Urinary bladder (tissue), 4 donors: ENCODE measurements around the gene CARMIL1. TPM values are rescaled to one million over a fixed set of nuclear protein-coding genes. Genes with fewer than 3 reads are reported as not detected.

Source experiments
- DNase-seq: peaks from one replicate; pipeline ENCODE4 v3.0.0-alpha.2; 2015; ENCODE audit errors: extremely low spot score
- H3K27ac ChIP-seq: one replicate; pipeline ENCODE4 v1.5.1; 2013; ENCODE audit warnings: low read depth, mild to moderate bottlenecking, moderate library complexity
- H3K36me3 ChIP-seq: one replicate; pipeline ENCODE4 v1.6.1; 2013; ENCODE audit warnings: mild to moderate bottlenecking, moderate library complexity; ENCODE audit not compliant: insufficient read depth
- H3K4me1 ChIP-seq: one replicate; pipeline ENCODE4 v1.6.1; 2013; ENCODE audit warnings: mild to moderate bottlenecking, moderate library complexity; ENCODE audit not compliant: insufficient read depth
- H3K4me3 ChIP-seq: one replicate; pipeline ENCODE4 v1.5.1; 2013; ENCODE audit warnings: low read depth, low read length
- WGBS: extraction: QIAGEN DNeasy Blood & Tissue Kit; methylation state at CpG from one replicate; pipeline ENCODE4 v1.1.7; 2013; 5-methylcytosine and 5-hydroxymethylcytosine counted together
- polyA plus RNA-seq: library from polyadenylated mRNA; stranded (reverse); fragments of 200-250 nt; gene quantifications from one replicate; pipeline ENCODE4 v1.2.3, GENCODE V29; 2013
- total RNA-seq: library from RNA; depleted of rRNA; stranded (reverse); fragments of >200 nt; gene quantifications from one replicate; pipeline ENCODE4 v1.2.3, GENCODE V29; 2014
- donor health status: healthy with polysubstance abuse.
- donor health status: healthy.

Gene CARMIL1
- total and polyA plus RNA-seq, 2 donors = 11.1 to 26.5 TPM

DNA sequence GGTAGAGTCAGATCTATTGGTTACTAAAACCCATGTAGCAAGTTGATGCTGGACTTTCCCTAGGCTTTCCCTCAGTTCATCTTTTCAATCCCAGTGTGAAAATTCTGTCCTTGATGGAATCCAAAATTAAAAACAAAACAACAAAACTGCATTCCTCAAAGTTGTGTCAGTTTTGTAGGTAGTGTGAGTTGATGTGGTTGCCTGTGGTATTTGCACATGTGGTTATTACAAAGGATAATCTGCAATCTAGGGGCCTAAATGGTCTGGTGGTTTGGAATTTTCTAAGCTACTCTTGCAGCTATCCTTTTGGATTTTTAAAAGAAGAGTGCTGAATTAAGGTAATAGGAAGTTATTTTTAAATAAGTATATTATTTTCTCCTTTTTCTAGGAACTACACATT lies 240.7 kb downstream of the CARMIL1 start:
- Histone ChIP-seq H3K36me3 (peaks cover 2% of the 10 kb centered on the region), H3K27ac (no peak overlapping the region), H3K4me3 (no peak overlapping the region), H3K4me1 (no peaks in the 10 kb centered on the region)
- DNase-seq = no peak

DNA sequence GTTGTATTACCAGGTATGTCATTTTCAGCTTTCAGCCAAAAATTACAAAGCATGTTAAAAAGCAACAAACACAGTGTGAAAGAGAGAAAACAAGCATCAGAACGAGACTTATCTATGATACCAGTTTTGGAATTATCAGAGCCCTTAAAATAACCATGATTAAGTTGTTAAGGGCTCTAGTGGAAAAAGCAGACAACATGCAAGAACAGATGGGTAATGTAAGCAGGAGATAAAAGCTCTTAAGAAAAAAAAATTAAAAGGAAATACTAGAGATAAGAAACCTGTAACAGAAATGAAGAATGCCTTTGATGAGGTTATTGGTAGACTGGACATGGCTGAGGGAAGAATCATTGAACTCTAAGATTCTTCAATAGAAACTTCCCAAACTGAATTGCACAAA lies 245.4 kb downstream of the CARMIL1 start:
- H3K36me3 ChIP-seq = peaks cover 2% of the 10 kb centered on the region
- no peak overlapping the region for H3K27ac ChIP-seq
- no peaks in the 10 kb centered on the region for H3K4me1 ChIP-seq
- no peak overlapping the region for H3K4me3 ChIP-seq
- DNase-seq = no peak
- WGBS = 29% methylated on average over 1 of the region's 1 CpG

DNA sequence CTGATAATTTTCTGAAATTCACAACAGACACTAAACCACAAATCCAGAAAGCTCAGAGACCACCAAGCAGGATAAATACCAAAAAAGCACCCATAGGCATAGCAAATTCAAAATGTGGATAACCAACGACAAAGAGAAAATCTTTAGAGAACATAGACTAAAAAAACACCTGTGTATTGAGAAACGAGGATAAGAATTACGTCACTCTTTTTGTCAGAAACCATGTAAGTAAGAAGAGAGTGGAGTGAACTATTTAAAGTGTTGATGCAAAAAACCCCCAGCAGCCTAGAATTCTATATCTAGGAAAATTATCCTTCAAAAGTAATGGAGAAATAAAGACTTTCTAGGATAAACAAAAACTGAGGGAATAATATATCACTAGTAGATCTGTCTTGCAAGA lies 245.9 kb downstream of the CARMIL1 start:
- Histone ChIP-seq H3K4me1 (no peaks in the 10 kb centered on the region), H3K4me3 (no peak overlapping the region), H3K27ac (no peak overlapping the region), H3K36me3 (peaks cover 2% of the 10 kb centered on the region)
- 61% methylated on average over 3 of the region's 3 CpGs for WGBS
- no peak for DNase-seq

DNA sequence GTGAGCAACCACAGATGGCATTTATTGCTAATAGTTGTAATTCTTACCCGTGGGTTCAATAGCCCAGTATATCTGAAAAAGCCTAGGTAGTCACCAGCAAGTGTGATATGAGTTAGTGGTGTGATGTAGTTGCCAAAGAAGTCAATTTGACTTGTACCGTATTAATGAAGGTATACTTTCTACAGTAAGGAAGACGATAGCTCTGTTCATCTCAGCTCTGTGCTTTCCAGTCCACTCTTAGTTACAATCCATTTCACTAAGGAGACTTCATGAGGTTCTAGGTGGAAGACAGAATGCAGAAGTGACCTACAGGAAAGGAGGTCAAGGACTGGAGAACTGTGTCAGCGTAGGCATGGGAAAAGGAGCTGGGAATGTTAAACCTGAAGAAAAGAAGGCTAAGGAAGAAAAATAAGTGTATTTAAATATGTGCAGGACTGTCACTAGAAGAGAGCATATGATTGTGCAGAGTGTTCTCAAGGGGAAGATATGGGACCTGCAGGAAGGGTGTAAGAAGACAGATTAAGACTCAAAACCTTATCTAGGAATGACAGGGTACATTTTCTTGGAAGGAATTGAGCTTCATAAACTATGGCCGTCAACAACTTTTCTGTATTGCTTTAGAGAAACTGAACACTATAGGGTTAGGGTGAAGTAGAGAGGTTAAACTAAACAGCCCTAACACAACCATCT lies 255.9 kb downstream of the CARMIL1 start:
- Histone ChIP-seq H3K4me1 (no peaks in the 10 kb centered on the region), H3K36me3 (peaks cover 5% of the 10 kb centered on the region), H3K4me3 (no peak overlapping the region), H3K27ac (no peak overlapping the region)
- WGBS = 90% methylated on average over 5 of the region's 5 CpGs
- no peak for DNase-seq

DNA sequence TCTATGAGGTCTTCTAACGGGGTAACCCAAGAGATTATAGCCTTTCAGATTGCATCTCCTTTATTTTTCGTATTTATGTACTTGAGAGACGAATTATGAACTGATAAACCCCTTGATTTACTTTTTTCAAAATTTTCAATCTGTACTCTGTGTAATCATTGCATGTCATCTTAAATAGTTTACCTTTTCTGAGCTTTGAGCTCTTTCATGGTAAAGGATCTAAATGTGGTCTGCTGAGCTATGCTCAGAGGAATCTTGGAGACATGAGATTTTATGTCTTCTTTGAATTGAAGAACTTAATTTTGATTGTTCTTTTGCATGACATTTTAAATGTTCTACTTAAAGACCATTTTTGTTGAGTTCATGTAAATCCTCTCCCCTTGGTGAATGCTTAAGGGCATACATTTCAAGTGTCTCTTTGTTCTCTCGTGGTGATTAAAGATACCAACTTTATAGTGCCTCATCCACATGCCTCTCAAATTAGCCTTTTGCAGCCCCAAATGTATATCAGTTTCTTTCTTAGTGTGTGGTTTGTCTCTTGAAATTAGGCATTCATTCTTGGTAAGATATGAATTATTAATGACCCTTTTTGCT lies 256.6 kb downstream of the CARMIL1 start:
- Histone ChIP-seq H3K27ac (no peak overlapping the region), H3K36me3 (peaks cover 5% of the 10 kb centered on the region), H3K4me1 (no peaks in the 10 kb centered on the region), H3K4me3 (no peak overlapping the region)
- no peak for DNase-seq
- WGBS = 80% methylated on average over 4 of the region's 4 CpGs

DNA sequence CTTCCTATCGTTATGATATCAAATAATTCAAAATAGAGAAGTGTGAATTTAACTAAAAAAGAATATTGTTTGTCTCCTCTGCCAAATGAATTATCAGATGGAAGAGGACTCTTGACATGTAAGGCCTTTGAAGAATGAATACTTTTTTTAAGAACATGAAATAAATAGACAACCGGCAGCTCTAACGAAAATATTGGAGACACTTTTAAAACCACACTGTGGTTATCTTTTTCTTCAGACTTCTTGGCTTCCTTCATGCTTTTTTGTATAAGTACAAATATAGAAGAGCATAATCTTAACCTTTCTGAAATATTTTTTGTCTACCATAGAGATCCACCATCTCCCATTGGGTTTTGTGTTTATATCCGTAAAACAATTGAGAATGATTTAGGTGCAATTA lies 257.6 kb downstream of the CARMIL1 start:
- H3K4me3 ChIP-seq = no peak overlapping the region
- no peak overlapping the region for H3K27ac ChIP-seq
- 82% methylated on average over 4 of the region's 4 CpGs for WGBS
- DNase-seq = no peak
- peaks cover 5% of the 10 kb centered on the region for H3K36me3 ChIP-seq
- no peaks in the 10 kb centered on the region for H3K4me1 ChIP-seq

DNA sequence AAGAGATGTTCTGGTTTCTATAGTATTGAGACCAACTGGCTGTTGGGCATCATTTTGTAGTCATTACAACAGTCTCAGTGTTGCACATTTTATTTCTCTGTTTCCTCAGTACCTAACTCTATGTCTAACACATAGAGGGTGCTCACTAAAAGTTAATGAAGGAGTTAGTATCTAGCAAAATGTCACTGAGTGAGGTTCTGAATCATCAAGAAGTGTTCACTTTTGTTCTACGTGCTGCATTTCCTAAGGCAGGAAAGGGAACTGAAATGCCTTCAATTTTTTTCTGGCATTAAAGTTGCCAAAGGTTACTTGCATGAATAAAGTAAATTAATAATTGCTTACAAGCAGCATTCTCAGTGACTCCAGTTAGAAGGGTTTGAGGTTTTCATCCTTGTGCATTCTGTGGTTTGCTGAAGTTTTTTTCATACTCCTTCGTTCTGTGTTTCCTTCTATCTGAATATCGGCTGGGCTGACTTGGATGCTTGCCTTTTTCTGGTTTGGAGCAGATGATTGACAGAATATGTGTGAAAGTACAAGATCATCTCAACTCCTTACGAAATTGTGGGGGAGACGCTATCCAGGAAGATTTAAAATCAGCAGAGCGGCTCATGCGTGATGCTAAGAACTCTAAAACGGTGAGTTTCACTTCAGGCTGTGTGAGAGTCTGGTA lies 258.3 kb downstream of the CARMIL1 start:
- Histone ChIP-seq H3K4me1 (no peaks in the 10 kb centered on the region), H3K4me3 (no peak overlapping the region), H3K27ac (no peak overlapping the region), H3K36me3 (peaks cover 5% of the 10 kb centered on the region)
- 77% methylated on average over 8 of the region's 8 CpGs for WGBS
- DNase-seq = no peak

DNA sequence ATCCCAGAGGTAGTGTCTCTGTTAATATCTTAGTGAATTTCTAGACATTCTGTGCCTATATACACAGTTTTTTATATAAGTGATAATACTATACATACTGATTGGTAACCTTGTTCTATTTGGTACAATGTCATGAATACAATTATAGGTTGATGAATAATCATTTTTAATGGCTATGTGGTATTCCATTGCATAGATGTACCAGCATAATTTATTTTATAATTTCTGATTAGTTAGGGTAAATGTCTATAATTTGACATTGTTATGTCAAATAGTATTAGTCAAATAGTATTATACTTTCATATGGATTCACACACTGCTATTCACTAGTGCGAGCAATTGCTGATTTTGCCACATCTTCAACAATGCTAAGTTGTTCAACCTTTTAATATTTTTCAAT lies 262.1 kb downstream of the CARMIL1 start:
- 100% methylated on average over 1 of the region's 1 CpG for WGBS
- H3K4me3 ChIP-seq = no peak overlapping the region

DNA sequence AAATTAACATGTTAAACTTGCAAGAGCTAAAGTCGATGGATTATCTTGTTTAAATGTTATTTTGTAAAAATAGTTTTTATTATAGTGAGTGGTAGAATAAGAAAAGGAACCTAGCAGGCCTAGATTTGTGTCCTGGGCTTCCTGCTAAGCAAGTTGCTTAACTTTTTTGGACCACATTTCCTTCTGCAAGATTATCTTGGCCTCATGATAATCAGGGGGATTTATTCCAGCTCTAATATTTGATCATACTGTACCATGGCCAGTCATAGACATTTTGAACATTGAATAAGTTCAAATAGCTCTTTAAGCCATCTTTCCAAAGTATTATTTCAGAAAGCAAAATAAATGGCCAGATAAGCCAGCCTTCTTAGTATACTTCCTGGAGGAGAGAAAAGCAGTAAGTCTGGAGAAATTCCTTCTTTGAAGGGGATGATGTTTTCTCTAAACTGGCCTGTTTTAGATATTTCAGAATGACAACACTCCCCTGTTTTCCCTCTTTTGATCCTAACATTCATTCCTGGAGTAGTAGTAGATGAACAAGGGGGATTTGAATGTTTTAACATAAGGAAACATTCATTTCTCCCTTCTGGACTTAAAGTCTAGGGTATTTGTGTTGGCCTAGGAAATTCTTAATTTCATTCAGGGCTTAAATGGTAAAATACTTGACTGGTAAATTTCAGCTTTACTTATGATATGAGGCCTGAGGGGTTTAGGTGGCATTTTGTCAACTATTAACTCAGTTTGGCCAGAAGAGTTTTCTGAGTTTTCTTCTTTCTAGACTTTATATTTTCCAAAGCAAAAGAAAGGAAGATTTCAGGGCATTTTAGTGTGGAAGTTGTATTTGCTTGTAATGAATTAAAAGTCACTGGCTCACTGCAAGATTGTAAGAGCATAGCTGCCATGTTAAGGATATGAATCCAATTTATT lies 264.1 kb downstream of the CARMIL1 start:
- H3K36me3 ChIP-seq = peaks cover 4% of the 10 kb centered on the region
- 23% methylated on average over 1 of the region's 1 CpG for WGBS
- no peak for DNase-seq
- H3K27ac ChIP-seq = no peak overlapping the region
- H3K4me3 ChIP-seq = no peak overlapping the region
- H3K4me1 ChIP-seq = no peaks in the 10 kb centered on the region

More for the DNA sequence above, 262.1 kb downstream of the CARMIL1 start:
- DNase-seq = no peak
- Histone ChIP-seq H3K4me1 (no peaks in the 10 kb centered on the region), H3K36me3 (peaks cover 5% of the 10 kb centered on the region), H3K27ac (no peak overlapping the region)

DNA sequence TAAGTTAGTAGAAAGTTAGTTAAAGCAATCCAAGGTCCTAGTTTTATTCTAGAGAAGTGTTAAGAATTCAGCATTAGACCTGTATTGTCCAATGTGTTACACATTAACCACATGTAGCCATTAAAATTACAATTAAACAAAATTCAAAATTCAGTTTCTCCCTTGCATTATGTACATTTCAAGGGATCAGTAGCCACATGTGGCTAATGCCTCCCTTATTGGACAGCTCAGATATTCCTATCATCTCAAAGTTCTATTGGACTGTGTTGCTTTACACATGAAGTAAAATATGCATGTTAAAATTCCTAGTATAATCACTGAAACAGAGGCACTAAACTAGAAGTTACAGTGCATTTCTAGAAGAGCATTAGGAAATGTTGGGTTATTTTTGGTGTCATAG lies 265.7 kb downstream of the CARMIL1 start:
- peaks cover 2% of the 10 kb centered on the region for H3K36me3 ChIP-seq
- DNase-seq = no peak
- no peaks in the 10 kb centered on the region for H3K4me1 ChIP-seq
- H3K4me3 ChIP-seq = no peak overlapping the region
- H3K27ac ChIP-seq = no peak overlapping the region

DNA sequence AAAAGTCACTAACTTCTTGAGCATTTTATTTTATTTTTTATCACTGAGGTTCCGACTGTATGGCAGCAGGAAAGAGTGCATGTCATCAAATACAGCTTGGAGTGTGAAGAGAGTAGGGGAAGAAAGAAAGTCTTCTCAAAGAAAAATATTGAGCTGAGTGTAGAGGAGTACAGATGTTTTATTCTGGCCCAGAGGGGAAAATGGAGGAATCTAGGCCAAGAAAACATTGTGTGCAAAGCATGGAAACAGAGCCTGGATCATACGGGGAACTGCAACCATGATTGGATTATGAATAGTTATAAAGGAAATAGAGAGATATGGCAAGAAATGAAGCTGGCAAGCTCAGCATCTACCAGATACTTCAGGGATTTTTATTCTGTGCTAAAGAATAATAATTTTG lies 268.6 kb downstream of the CARMIL1 start:
- Histone ChIP-seq H3K4me1 (no peaks in the 10 kb centered on the region), H3K4me3 (no peak overlapping the region), H3K27ac (no peak overlapping the region), H3K36me3 (peaks cover 2% of the 10 kb centered on the region)
- 57% methylated on average over 2 of the region's 2 CpGs for WGBS
- no peak for DNase-seq

DNA sequence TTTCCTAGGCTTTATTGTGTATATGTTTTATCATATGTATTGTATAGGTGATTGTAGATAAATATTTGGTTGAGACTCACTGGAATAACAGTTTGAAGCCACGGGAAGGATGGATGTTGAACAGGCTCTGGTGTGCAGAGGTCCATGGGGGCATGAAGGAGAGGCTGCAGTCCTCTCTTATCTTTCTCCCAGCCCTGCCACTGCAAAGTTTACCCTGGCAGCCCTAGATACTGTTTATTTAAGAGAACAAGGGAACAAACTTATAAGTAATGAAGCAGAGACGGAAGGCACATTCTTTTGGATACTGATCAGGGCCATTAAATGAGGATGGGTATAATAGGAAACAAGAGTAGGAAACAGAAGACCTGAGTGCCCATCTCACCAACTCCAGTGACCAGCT lies 269.3 kb downstream of the CARMIL1 start:
- H3K4me3 ChIP-seq = no peak overlapping the region
- WGBS = 70% methylated on average over 2 of the region's 2 CpGs
- no peak for DNase-seq
- peaks cover 2% of the 10 kb centered on the region for H3K36me3 ChIP-seq
- H3K27ac ChIP-seq = no peak overlapping the region
- no peaks in the 10 kb centered on the region for H3K4me1 ChIP-seq

DNA sequence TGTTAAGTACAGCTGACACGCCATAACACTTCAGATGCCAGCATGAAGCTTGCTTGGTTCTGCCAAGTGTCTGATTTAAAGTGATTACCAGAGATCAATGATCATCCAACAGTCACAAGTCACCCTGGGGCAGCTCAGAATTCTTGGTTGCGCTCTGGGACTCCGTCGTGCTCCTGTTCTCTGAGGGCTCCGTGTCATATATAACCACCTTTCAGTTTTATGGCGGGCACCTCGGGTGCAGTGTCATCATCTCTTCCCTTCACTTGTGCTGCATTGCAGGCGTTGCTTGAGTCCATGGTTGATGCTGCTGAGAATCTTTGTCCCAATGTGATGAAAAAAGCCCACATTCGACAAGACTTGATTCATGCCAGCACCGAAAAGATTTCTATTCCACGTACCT lies 271.5 kb downstream of the CARMIL1 start:
- no peak overlapping the region for H3K27ac ChIP-seq
- WGBS = 84% methylated on average over 11 of the region's 11 CpGs
- no peaks in the 10 kb centered on the region for H3K4me1 ChIP-seq
- H3K36me3 ChIP-seq = peaks cover 2% of the 10 kb centered on the region
- no peak for DNase-seq
- H3K4me3 ChIP-seq = no peak overlapping the region
